SU-DHL-6 (cell line): ENCODE data around the gene BPIFB6.

Experiments used
- EZH2phosphoT487 ChIP-seq: fragments of 200-600 bp; sonication (generic), shearing (Covaris generic); conservative IDR thresholded peaks from 2 replicates; pipeline ENCODE4 v1.6.1; 2018; ENCODE audit warnings: mild to moderate bottlenecking, antibody characterized with exemption, low read length, moderate library complexity, mixed read lengths
- TF ChIP-seq, protein P1 (sequence below): fragments of 200-600 bp; sonication (generic); IDR thresholded peaks from one replicate; pipeline ENCODE4 v1.5.1; 2017; ENCODE audit warnings: antibody characterized with exemption, mild to moderate bottlenecking, low read length, moderate library complexity; ENCODE audit not compliant: insufficient read depth, poor library complexity, severe bottlenecking

GRCh38 chr20:32990426-32990825, 41.0 kb upstream of the BPIFB6 start:
- TF ChIP-seq, protein P1, sequence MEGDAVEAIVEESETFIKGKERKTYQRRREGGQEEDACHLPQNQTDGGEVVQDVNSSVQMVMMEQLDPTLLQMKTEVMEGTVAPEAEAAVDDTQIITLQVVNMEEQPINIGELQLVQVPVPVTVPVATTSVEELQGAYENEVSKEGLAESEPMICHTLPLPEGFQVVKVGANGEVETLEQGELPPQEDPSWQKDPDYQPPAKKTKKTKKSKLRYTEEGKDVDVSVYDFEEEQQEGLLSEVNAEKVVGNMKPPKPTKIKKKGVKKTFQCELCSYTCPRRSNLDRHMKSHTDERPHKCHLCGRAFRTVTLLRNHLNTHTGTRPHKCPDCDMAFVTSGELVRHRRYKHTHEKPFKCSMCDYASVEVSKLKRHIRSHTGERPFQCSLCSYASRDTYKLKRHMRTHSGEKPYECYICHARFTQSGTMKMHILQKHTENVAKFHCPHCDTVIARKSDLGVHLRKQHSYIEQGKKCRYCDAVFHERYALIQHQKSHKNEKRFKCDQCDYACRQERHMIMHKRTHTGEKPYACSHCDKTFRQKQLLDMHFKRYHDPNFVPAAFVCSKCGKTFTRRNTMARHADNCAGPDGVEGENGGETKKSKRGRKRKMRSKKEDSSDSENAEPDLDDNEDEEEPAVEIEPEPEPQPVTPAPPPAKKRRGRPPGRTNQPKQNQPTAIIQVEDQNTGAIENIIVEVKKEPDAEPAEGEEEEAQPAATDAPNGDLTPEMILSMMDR: no peak
- no peak for TF ChIP-seq EZH2phosphoT487
